Osteoblast (primary cell): Measurements from ENCODE around the gene ITGB5. TPM values are rescaled to one million over a fixed set of nuclear protein-coding genes. Genes with fewer than 3 reads are reported as not detected.
A peak's percentile ranks its signal among the peaks of the same experiment; 100 is the strongest.

ENCODE experiments used
- DNase-seq: peaks from one replicate; pipeline ENCODE4 v3.0.0; 2011; ENCODE audit warnings: low spot score, mixed read lengths; ENCODE audit not compliant: insufficient read length; ENCODE audit errors: missing footprints
- H2AFZ ChIP-seq: 2 replicates; pipeline ENCODE4 v1.6.0; 2011; ENCODE audit warnings: mild to moderate bottlenecking, low read length
- H3K27ac ChIP-seq: 2 replicates; pipeline ENCODE4 v1.5.1; 2011; ENCODE audit warnings: mild to moderate bottlenecking, low read depth, low read length, moderate library complexity
- H3K27me3 ChIP-seq: 2 replicates; pipeline ENCODE4 v1.6.0; 2012; ENCODE audit warnings: mild to moderate bottlenecking, control low read depth, inconsistent platforms, low read length, moderate library complexity; ENCODE audit not compliant: insufficient read depth
- H3K36me3 ChIP-seq: 2 replicates; pipeline ENCODE4 v1.5.1; 2011; ENCODE audit warnings: mild to moderate bottlenecking, low read length, control low read depth, moderate library complexity; ENCODE audit not compliant: insufficient read depth
- H3K4me1 ChIP-seq: 2 replicates; pipeline ENCODE4 v1.5.1; 2011; ENCODE audit warnings: mild to moderate bottlenecking, low read length, control low read depth, moderate library complexity; ENCODE audit not compliant: insufficient read depth
- H3K4me2 ChIP-seq: 2 replicates; pipeline ENCODE4 v1.6.0; 2011; ENCODE audit warnings: mild to moderate bottlenecking, low read length; ENCODE audit not compliant: insufficient read depth
- H3K4me3 ChIP-seq: fragments of 200-600 bp; sonication (generic); 3 replicates; pipeline ENCODE4 v1.5.1; 2012; ENCODE audit warnings: mild to moderate bottlenecking, low read length, inconsistent platforms; ENCODE audit not compliant: insufficient read depth
- H3K79me2 ChIP-seq: 2 replicates; pipeline ENCODE4 v1.6.0; 2012; ENCODE audit warnings: mild to moderate bottlenecking, low read length, control low read depth, inconsistent platforms; ENCODE audit not compliant: insufficient read depth
- H3K9me3 ChIP-seq: 2 replicates; pipeline ENCODE4 v1.5.1; 2011; ENCODE audit warnings: low read depth, low read length, control low read depth
- H4K20me1 ChIP-seq: 2 replicates; pipeline ENCODE4 v1.6.0; 2012; ENCODE audit warnings: mild to moderate bottlenecking, low read length, control low read depth; ENCODE audit not compliant: insufficient read depth
- total RNA-seq: library from RNA; depleted of rRNA; stranded (reverse); fragments of >200 nt; gene quantifications from 2 replicates; pipeline ENCODE4 v1.2.3, GENCODE V29; 2012
- TF ChIP-seq, protein P1 (sequence below): IDR thresholded peaks from 2 replicates; pipeline ENCODE4 v1.5.1; 2011; ENCODE audit warnings: mild to moderate bottlenecking, low read depth, low read length, moderate library complexity; ENCODE audit errors: extremely low read depth

ITGB5 gene
- total RNA-seq, 1 donor: 433 TPM

DNA sequence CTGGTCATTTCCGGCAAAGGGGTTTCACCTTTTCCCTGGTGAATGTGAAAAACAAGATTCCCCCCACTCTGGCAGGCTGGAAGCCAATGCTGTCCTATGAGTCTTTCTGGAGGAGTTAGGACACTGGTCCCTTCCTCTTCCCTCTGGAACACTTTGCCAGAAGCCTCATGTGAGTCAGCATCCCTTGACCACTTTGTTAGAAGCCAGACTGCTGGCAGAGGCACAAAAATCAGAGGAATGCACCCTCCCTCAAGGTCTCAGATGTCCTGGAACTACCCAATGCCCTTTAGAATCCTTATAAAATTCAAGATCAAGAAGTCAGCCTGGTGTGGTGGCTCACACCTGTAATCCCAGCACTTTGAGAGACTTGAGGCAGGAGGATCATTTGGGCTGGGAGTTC, 26.6 kb downstream of the ITGB5 start:
- no peaks in the 10 kb centered on the region for H3K27me3 ChIP-seq
- no peak overlapping the region for H2AFZ ChIP-seq
- peaks cover 9% of the 10 kb centered on the region for H3K36me3 ChIP-seq
- H3K4me3 ChIP-seq: peak overlapping the region; percentile 23
- TF ChIP-seq, protein P1, sequence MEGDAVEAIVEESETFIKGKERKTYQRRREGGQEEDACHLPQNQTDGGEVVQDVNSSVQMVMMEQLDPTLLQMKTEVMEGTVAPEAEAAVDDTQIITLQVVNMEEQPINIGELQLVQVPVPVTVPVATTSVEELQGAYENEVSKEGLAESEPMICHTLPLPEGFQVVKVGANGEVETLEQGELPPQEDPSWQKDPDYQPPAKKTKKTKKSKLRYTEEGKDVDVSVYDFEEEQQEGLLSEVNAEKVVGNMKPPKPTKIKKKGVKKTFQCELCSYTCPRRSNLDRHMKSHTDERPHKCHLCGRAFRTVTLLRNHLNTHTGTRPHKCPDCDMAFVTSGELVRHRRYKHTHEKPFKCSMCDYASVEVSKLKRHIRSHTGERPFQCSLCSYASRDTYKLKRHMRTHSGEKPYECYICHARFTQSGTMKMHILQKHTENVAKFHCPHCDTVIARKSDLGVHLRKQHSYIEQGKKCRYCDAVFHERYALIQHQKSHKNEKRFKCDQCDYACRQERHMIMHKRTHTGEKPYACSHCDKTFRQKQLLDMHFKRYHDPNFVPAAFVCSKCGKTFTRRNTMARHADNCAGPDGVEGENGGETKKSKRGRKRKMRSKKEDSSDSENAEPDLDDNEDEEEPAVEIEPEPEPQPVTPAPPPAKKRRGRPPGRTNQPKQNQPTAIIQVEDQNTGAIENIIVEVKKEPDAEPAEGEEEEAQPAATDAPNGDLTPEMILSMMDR: no peak
- H4K20me1 ChIP-seq: no peaks in the 10 kb centered on the region
- H3K4me1 ChIP-seq: peaks cover 40% of the 10 kb centered on the region
- peak; percentile 86 for DNase-seq
- peaks cover 62% of the 10 kb centered on the region for H3K79me2 ChIP-seq
- H3K9me3 ChIP-seq: no peaks in the 10 kb centered on the region
- H3K27ac ChIP-seq: peak overlapping the region; percentile 80
- peak overlapping the region; percentile 69 for H3K4me2 ChIP-seq

DNA sequence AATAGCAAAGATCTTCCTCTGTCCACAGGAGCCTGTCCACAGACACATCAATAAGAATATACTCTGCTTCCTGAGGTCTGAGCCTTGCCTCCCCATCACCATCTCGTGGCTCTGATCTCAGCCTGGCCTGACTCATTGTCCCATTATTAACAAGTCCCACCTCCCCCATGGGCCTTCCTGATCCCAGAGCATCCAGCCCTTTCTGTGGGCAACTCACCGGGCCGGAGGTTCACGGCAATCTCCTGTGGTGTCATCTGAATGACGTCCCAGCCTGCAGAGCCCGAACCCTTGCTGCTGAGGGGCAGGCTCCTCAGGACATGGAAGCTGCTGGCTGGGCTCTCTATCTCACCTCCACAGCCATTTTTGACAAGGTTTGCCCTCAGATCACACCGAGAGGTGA, 28.1 kb downstream of the ITGB5 start:
- Histone ChIP-seq H3K36me3 (peaks cover 25% of the 10 kb centered on the region), H3K27ac (peak overlapping the region; percentile 80), H3K4me1 (peaks cover 40% of the 10 kb centered on the region), H4K20me1 (no peaks in the 10 kb centered on the region), H3K9me3 (no peaks in the 10 kb centered on the region), H3K79me2 (peaks cover 61% of the 10 kb centered on the region), H2AFZ (no peak overlapping the region), H3K27me3 (no peaks in the 10 kb centered on the region), H3K4me3 (no peak overlapping the region), H3K4me2 (peak overlapping the region; percentile 15)
- TF ChIP-seq, protein P1: no peak
- DNase-seq: peak; percentile 80

DNA sequence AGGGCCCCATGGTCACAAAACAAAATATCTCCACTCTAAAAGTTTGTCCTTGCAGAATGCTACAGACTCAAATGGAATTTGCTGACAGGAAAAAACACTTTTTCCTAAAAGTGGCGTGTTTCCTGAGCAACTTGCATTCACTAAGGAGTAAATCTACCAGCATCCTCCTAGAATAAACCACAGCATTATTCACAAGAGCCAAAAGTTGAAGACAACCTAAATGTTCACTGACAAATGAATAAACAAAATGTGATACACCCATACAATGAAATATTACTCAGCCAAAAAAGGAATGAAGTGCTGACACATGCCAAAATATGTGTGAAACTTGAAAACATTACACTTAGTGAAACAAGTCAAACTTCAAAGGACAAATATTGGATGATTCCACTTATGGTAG, 28.9 kb downstream of the ITGB5 start:
- no peaks in the 10 kb centered on the region for H3K27me3 ChIP-seq
- peaks cover 40% of the 10 kb centered on the region for H3K4me1 ChIP-seq
- peak overlapping the region; percentile 80 for H3K27ac ChIP-seq
- H3K36me3 ChIP-seq: peaks cover 25% of the 10 kb centered on the region
- TF ChIP-seq, protein P1: no peak
- DNase-seq: no peak
- peaks cover 62% of the 10 kb centered on the region for H3K79me2 ChIP-seq
- H3K4me2 ChIP-seq: peak overlapping the region; percentile 15
- no peaks in the 10 kb centered on the region for H3K9me3 ChIP-seq
- H3K4me3 ChIP-seq: no peak overlapping the region
- no peak overlapping the region for H2AFZ ChIP-seq
- no peaks in the 10 kb centered on the region for H4K20me1 ChIP-seq

DNA sequence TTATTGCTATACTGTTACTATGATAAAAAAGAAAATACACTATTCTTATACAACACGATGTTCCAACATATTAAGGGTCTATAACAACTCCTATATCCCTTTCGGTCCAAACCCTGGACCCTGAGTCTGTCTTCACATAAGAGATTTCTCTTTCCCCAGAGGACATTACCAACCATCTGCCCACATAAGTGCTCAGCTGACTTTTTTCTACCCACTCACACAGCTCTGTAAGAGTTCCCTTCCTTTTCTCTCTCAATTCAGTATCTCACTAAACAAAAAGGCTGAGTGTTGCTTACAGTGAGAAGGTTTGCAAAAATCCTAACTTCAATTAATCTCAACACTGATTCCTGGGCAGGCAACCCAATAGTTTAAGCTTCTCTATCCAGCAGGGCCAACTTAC, 30.5 kb downstream of the ITGB5 start:
- Histone ChIP-seq H3K36me3 (peaks cover 25% of the 10 kb centered on the region), H3K4me3 (no peak overlapping the region), H3K27me3 (no peaks in the 10 kb centered on the region), H3K4me2 (no peak overlapping the region), H3K79me2 (peaks cover 55% of the 10 kb centered on the region), H3K4me1 (peaks cover 46% of the 10 kb centered on the region), H4K20me1 (no peaks in the 10 kb centered on the region), H3K9me3 (no peaks in the 10 kb centered on the region), H2AFZ (no peak overlapping the region), H3K27ac (peak overlapping the region; percentile 4)
- no peak for DNase-seq
- TF ChIP-seq, protein P1: no peak
